ENCODE results near the gene PNMT. TPM values are rescaled to one million over a fixed set of nuclear protein-coding genes. Genes with fewer than 3 reads are reported as not detected.
A peak's percentile ranks its signal among the peaks of the same experiment; 100 is the strongest.

PNMT gene
- total and polyA plus RNA-seq, 2 of the 13 experiments (the other 11 are each of a cell fraction or from before 2014, with no cell fraction given): 0.25 TPM; not detected in 1

GRCh38 chr17:39687546-39688474 lies 19.6 kb downstream of the PNMT start, which contains the start of gene PGAP3 (continued):
- no peak; the same call in 1 of the 2 replicates for TF ChIP-seq PRDM4 (CRISPR knock-in tag; IDR thresholded peaks at IDR 0.05; ENCODE audit: borderline replicate concordance)
- TF ChIP-seq RFXANK (CRISPR knock-in tag; IDR thresholded peaks at IDR 0.05): no peak
- TF ChIP-seq ZNF800 (CRISPR knock-in tag; IDR thresholded peaks at IDR 0.05): no peak; the same call in 1 of the 2 replicates
- no peak for TF ChIP-seq ZNF883 (CRISPR knock-in tag; IDR thresholded peaks at IDR 0.05; ENCODE audit: not compliant biosample characterization)
- no peak for TF ChIP-seq TRIM22 (IDR thresholded peaks at IDR 0.05)
- TF ChIP-seq CTCF (CRISPR knock-in tag; IDR thresholded peaks at IDR 0.05): peak; percentile 65
- TF ChIP-seq ZBTB21 (CRISPR knock-in tag; IDR thresholded peaks at IDR 0.05): peak; percentile 25; the same call in 1 of the 2 replicates
- TF ChIP-seq PCBP2 (optimal IDR thresholded peaks at IDR 0.05; ENCODE audit: low read depth, low read length, poor library complexity, severe bottlenecking): no peak
- TF ChIP-seq SUZ12 (IDR thresholded peaks at IDR 0.05; ENCODE audit: low read depth, low read length): no peak
- no peak for TF ChIP-seq NR0B2 (CRISPR knock-in tag; IDR thresholded peaks at IDR 0.05)
- no peak for TF ChIP-seq ZNF75D (CRISPR knock-in tag; IDR thresholded peaks at IDR 0.05; ENCODE audit: borderline replicate concordance)
- no peak for TF ChIP-seq AGO1 (IDR thresholded peaks at IDR 0.05; ENCODE audit: low read depth, low read length, poor library complexity, severe bottlenecking)
- TF ChIP-seq NFYC (CRISPR knock-in tag; IDR thresholded peaks at IDR 0.05): peak; percentile 79
- TF ChIP-seq ZSCAN25 (CRISPR knock-in tag; IDR thresholded peaks at IDR 0.05): no peak; the same call in 1 of the 2 replicates
- 0 out of 2 replicates have a peak, but pooled peaks have one; percentile 83 for TF ChIP-seq THYN1 (CRISPR knock-in tag; IDR thresholded peaks at IDR 0.05; ENCODE audit: borderline replicate concordance, low read depth)
- peak; percentile 76; the same call in 1 of the 2 replicates for TF ChIP-seq IRF1 (CRISPR knock-in tag; IDR thresholded peaks at IDR 0.05; ENCODE audit: low read depth)
- no peak for TF ChIP-seq SCMH1 (CRISPR knock-in tag; IDR thresholded peaks at IDR 0.05; ENCODE audit: borderline replicate concordance)
- TF ChIP-seq NFIC (IDR thresholded peaks at IDR 0.05; ENCODE audit: low read length): no peak; the same call in 1 of the 2 replicates
- TF ChIP-seq RARG (CRISPR knock-in tag; IDR thresholded peaks at IDR 0.05; ENCODE audit: low read depth): no peak
